IMR-90 (cell line): Measurements from ENCODE around the gene C1QL2. TPM values are rescaled to one million over a fixed set of nuclear protein-coding genes. Genes with fewer than 3 reads are reported as not detected.

ENCODE experiments used
- ATAC-seq: fragments of 200-7000 bp; cut with Tn5 transposase; 2 replicates; pipeline ENCODE4 v1.9.1; 2020; ENCODE audit warnings: low read depth, mild to moderate bottlenecking, moderate library complexity
- BruUV-seq: library from RNA; stranded (reverse); fragments of 400-500 nt; replicated peaks from 2 replicates; lab custom pipeline; 2021; lab: Mats Ljungman, UMichigan
- CTCF ChIA-PET: fragments of 300-600 bp; formaldehyde crosslinking; extraction: SDS; loops from one replicate; lab custom pipeline; 2021; ENCODE audit warnings: antibody characterized with exemption; lab: Yijun Ruan, JAX
- POLR2A ChIA-PET: fragments of 300-600 bp; sonication (Branson Sonifier 250); formaldehyde crosslinking; loops from one replicate; lab custom pipeline; 2022; ENCODE audit warnings: antibody characterized with exemption; ENCODE audit not compliant: unreplicated experiment; lab: Charles Lee
- DNase-seq: peaks from one replicate; pipeline ENCODE4 v3.0.0; 2013
- H2AFZ ChIP-seq: replicated peaks from 2 replicates; pipeline ENCODE3; 2013; ENCODE audit warnings: low read length, mild to moderate bottlenecking; ENCODE audit not compliant: poor library complexity
- H2AK5ac ChIP-seq: 2 replicates; pipeline ENCODE4 v1.6.1; 2013; ENCODE audit warnings: low read depth, low read length, inconsistent platforms
- H2AK9ac ChIP-seq: replicated peaks from 2 replicates; pipeline ENCODE3; 2013; ENCODE audit warnings: mild to moderate bottlenecking, low read depth, low read length, moderate library complexity; ENCODE audit not compliant: poor library complexity
- H2BK120ac ChIP-seq: 2 replicates; pipeline ENCODE4 v1.6.1; 2013; ENCODE audit warnings: low read depth, low read length, inconsistent platforms
- H2BK15ac ChIP-seq: 3 replicates; pipeline ENCODE4 v1.6.1; 2013; ENCODE audit warnings: low read depth, low read length, inconsistent platforms
- H2BK20ac ChIP-seq: 2 replicates; pipeline ENCODE4 v1.6.1; 2013; ENCODE audit warnings: low read depth, mild to moderate bottlenecking, inconsistent platforms, low read length, moderate library complexity
- H2BK5ac ChIP-seq: 2 replicates; pipeline ENCODE4 v1.6.1; 2013; ENCODE audit warnings: mild to moderate bottlenecking, low read depth, low read length, inconsistent platforms; ENCODE audit not compliant: poor library complexity, severe bottlenecking
- H3K14ac ChIP-seq: replicated peaks from 2 replicates; pipeline ENCODE4 v1.6.1; 2013; ENCODE audit warnings: low read depth, low read length, inconsistent platforms
- H3K18ac ChIP-seq: 2 replicates; pipeline ENCODE4 v1.6.1; 2013; ENCODE audit warnings: low read depth, low read length, control low read depth
- H3K23ac ChIP-seq: 2 replicates; pipeline ENCODE4 v1.6.1; 2013; ENCODE audit warnings: low read depth, low read length, inconsistent platforms
- H3K27ac ChIP-seq: 2 replicates; pipeline ENCODE4 v1.5.1; 2013; ENCODE audit warnings: mild to moderate bottlenecking, control low read depth, low read length; ENCODE audit not compliant: insufficient read depth
- H3K27me3 ChIP-seq: 2 replicates; pipeline ENCODE4 v1.6.1; 2013; ENCODE audit warnings: low read length; ENCODE audit not compliant: control insufficient read depth, insufficient read depth
- H3K36me3 ChIP-seq: 2 replicates; pipeline ENCODE4 v1.6.1; 2013; ENCODE audit warnings: low read length, mixed read lengths; ENCODE audit not compliant: control insufficient read depth, insufficient read depth
- H3K4ac ChIP-seq: 2 replicates; pipeline ENCODE4 v1.6.1; 2013; ENCODE audit warnings: low read depth, low read length, inconsistent platforms
- H3K4me1 ChIP-seq: 2 replicates; pipeline ENCODE4 v1.6.1; 2013; ENCODE audit warnings: low read length, mixed read lengths; ENCODE audit not compliant: control insufficient read depth, insufficient read depth
- H3K4me2 ChIP-seq: 2 replicates; pipeline ENCODE4 v1.6.1; 2013; ENCODE audit warnings: low read depth, mild to moderate bottlenecking, control low read depth, low read length, moderate library complexity
- H3K4me3 ChIP-seq: 2 replicates; pipeline ENCODE4 v1.5.1; 2013; ENCODE audit warnings: low read depth, mild to moderate bottlenecking, control low read depth, low read length, moderate library complexity; ENCODE audit not compliant: insufficient read depth
- H3K56ac ChIP-seq: 2 replicates; pipeline ENCODE4 v1.6.1; 2013; ENCODE audit warnings: low read length, inconsistent platforms; ENCODE audit not compliant: insufficient read depth; ENCODE audit errors: extremely low read depth
- H3K79me1 ChIP-seq, 2 experiments: 2 replicates each; pipeline ENCODE4 v1.6.1; 2013; ENCODE audit warnings: low read length in 2 of 2, inconsistent platforms in 1 of 2, low read depth in 1 of 2
- H3K9ac ChIP-seq: 2 replicates; pipeline ENCODE4 v1.6.1; 2013; ENCODE audit warnings: low read depth, low read length, control low read depth
- H3K9me1 ChIP-seq: 2 replicates; pipeline ENCODE4 v1.6.1; 2013; ENCODE audit warnings: low read length, inconsistent platforms; ENCODE audit not compliant: insufficient read depth
- H3K9me3 ChIP-seq: 2 replicates; pipeline ENCODE4 v1.6.1; 2013; ENCODE audit warnings: low read length; ENCODE audit not compliant: control insufficient read depth, insufficient read depth
- H4K20me1 ChIP-seq: 2 replicates; pipeline ENCODE4 v1.6.1; 2013; ENCODE audit warnings: low read length, inconsistent platforms; ENCODE audit not compliant: insufficient read depth
- H4K5ac ChIP-seq: 2 replicates; pipeline ENCODE4 v1.6.1; 2013; ENCODE audit warnings: mild to moderate bottlenecking, low read depth, low read length, control low read depth
- H4K8ac ChIP-seq, 2 experiments: 2 replicates each; pipeline ENCODE4 v1.6.1; 2013; ENCODE audit warnings: low read depth in 2 of 2, low read length in 2 of 2, control low read depth in 1 of 2, inconsistent platforms in 1 of 2
- H4K91ac ChIP-seq: 2 replicates; pipeline ENCODE4 v1.6.1; 2013; ENCODE audit warnings: low read depth, low read length, inconsistent platforms; ENCODE audit not compliant: insufficient read depth
- BHLHE40 ChIP-seq: fragments of 150-350 bp; IDR thresholded peaks from 2 replicates; pipeline ENCODE4 v1.6.1; 2016; ENCODE audit warnings: mild to moderate bottlenecking, low read depth, low read length
- CEBPB ChIP-seq: IDR thresholded peaks from 2 replicates; pipeline ENCODE4 v1.6.1; 2012; ENCODE audit warnings: low read depth, low read length, improper control_type of control experiment
- CHD1 ChIP-seq: IDR thresholded peaks from 2 replicates; pipeline ENCODE4 v1.6.1; 2012; ENCODE audit warnings: low read depth, low read length, improper control_type of control experiment
- ELK1 ChIP-seq: fragments of 150-350 bp; IDR thresholded peaks from 2 replicates; pipeline ENCODE4 v1.6.1; 2016; ENCODE audit warnings: low read depth, mild to moderate bottlenecking, low read length, moderate library complexity, borderline replicate concordance
- FOS ChIP-seq: fragments of 150-350 bp; IDR thresholded peaks from 2 replicates; pipeline ENCODE4 v1.6.1; 2016; ENCODE audit warnings: low read depth, low read length
- MAFK ChIP-seq: IDR thresholded peaks from 2 replicates; pipeline ENCODE4 v1.6.1; 2012; ENCODE audit warnings: low read depth, low read length, improper control_type of control experiment
- MAZ ChIP-seq: IDR thresholded peaks from 2 replicates; pipeline ENCODE4 v1.6.1; 2012; ENCODE audit warnings: low read depth, mild to moderate bottlenecking, low read length, improper control_type of control experiment, moderate library complexity, borderline replicate concordance
- MXI1 ChIP-seq: IDR thresholded peaks from 2 replicates; pipeline ENCODE4 v1.6.1; 2012; ENCODE audit warnings: low read depth, mild to moderate bottlenecking, low read length, moderate library complexity, borderline replicate concordance
- NFE2L2 ChIP-seq: fragments of 150-350 bp; IDR thresholded peaks from 2 replicates; pipeline ENCODE4 v1.6.1; 2016; ENCODE audit warnings: low read depth, mild to moderate bottlenecking, low read length
- POLR2A ChIP-seq: IDR thresholded peaks from 2 replicates; pipeline ENCODE4 v1.6.1; 2012; ENCODE audit warnings: mild to moderate bottlenecking, low read depth, low read length
- RAD21 ChIP-seq: IDR thresholded peaks from 2 replicates; pipeline ENCODE4 v1.6.1; 2012; ENCODE audit warnings: low read length, improper control_type of control experiment
- RCOR1 ChIP-seq: IDR thresholded peaks from 2 replicates; pipeline ENCODE4 v1.6.1; 2012; ENCODE audit warnings: mild to moderate bottlenecking, low read length, improper control_type of control experiment; ENCODE audit not compliant: insufficient replicate concordance
- RFX5 ChIP-seq: IDR thresholded peaks from 2 replicates; pipeline ENCODE4 v1.8.0; 2012; ENCODE audit warnings: low read depth, mild to moderate bottlenecking, low read length, moderate library complexity
- SMC3 ChIP-seq: fragments of 150-350 bp; IDR thresholded peaks from 2 replicates; pipeline ENCODE4 v1.6.1; 2016; ENCODE audit warnings: low read depth, mild to moderate bottlenecking, antibody characterized with exemption, low read length, moderate library complexity
- USF2 ChIP-seq: fragments of 150-350 bp; IDR thresholded peaks from 2 replicates; pipeline ENCODE4 v1.6.1; 2017; ENCODE audit warnings: mild to moderate bottlenecking, antibody characterized with exemption, low read length, low read depth
- WGBS, 2 experiments: methylation state at CpG; one replicate each; pipeline versions ENCODE4 v1.1.5 to v1.1.7; 2013; ENCODE audit warnings: missing lambda C conversion rate in 2 of 2; ENCODE audit not compliant: insufficient read length in 1 of 2; ENCODE audit errors: extremely low coverage in 2 of 2; 5-methylcytosine and 5-hydroxymethylcytosine counted together
- dilution Hi-C: fragments of 300-500 bp; cut with HindIII; formaldehyde crosslinking; loops from one replicate; pipeline ENCODE4 v1.14.3; 2018; ENCODE audit warnings: low sequenced_read_pairs; ENCODE audit not compliant: unreplicated experiment
- in situ Hi-C: fragments of 300-500 bp; cut with MboI; formaldehyde crosslinking; loops from 3 replicates; pipeline ENCODE4 v1.14.3; 2019; ENCODE audit warnings: low sequenced_read_pairs, inconsistent platforms, mixed read lengths
- intact Hi-C: fragments of 100-400 bp; cut with micrococcal nuclease; formaldehyde crosslinking; loops from 2 replicates; pipeline ENCODE4 v1.10.0; 2022
- polyA plus RNA-seq, 3 experiments: library from polyadenylated mRNA; depleted of rRNA; stranded (reverse); fragments of >200 nt; gene quantifications; 2 replicates each; pipeline ENCODE4 v1.2.3, GENCODE V29; 2012; ENCODE audit warnings: low replicate concordance in 1 of 3
- total RNA-seq: library from RNA; depleted of rRNA; stranded (reverse); fragments of >200 nt; gene quantifications from 2 replicates; pipeline ENCODE4 v1.2.3, GENCODE V29; 2012
- TF ChIP-seq, protein P1 (sequence below): conservative IDR thresholded peaks from 2 replicates; pipeline ENCODE4 v1.5.1; 2012; ENCODE audit warnings: mild to moderate bottlenecking, low read depth, low read length, improper control_type of control experiment

Gene C1QL2
- total and polyA plus RNA-seq, 2 of the 4 experiments (the other 2 are of a cell fraction): not detected

- no peak overlapping the region for H3K4me2 ChIP-seq
- POLR2A ChIA-PET: no interaction called here
- H4K8ac ChIP-seq: no peak overlapping the region
- no peak overlapping the region for H2AFZ ChIP-seq
- no peaks in the 10 kb centered on the region; the same call in 1 of the 2 replicates for H3K9me3 ChIP-seq
- CTCF ChIA-PET: no interaction called here
- WGBS, 2 experiments: no CpG with 5 or more reads among the region's 3 CpGs
- in situ Hi-C loops: no loop called here
- no peaks in the 10 kb centered on the region for H4K20me1 ChIP-seq
- no peaks in the 10 kb centered on the region for H3K4me1 ChIP-seq
- no peak for DNase-seq
- no peak overlapping the region for H3K56ac ChIP-seq
- no peak for ATAC-seq
- H3K14ac ChIP-seq: no peak overlapping the region
- no peak overlapping the region for H3K27ac ChIP-seq
- no peak overlapping the region for H2AK5ac ChIP-seq
- no peak overlapping the region for H2BK20ac ChIP-seq
- intact Hi-C loops: loop anchor here (5.0 kb wide), 1 partner anchor 54 kb away; no protein-coding TSS in a partner anchor
- dilution Hi-C loops: no loop called here
- no peak overlapping the region for H2BK15ac ChIP-seq
- no peaks in the 10 kb centered on the region for H3K9me1 ChIP-seq
- H3K4ac ChIP-seq: no peak overlapping the region
- BruUV-seq: no TSS peak
- no peak overlapping the region for H3K23ac ChIP-seq
- H2BK120ac ChIP-seq: no peak overlapping the region
- no peak overlapping the region for H2BK5ac ChIP-seq
- no peak for TF ChIP-seq RAD21
- no peak for TF ChIP-seq ELK1
- TF ChIP-seq MAZ: no peak
- TF ChIP-seq MAFK: no peak
- TF ChIP-seq POLR2A: no peak
- TF ChIP-seq RCOR1: no peak
- no peak for TF ChIP-seq MXI1
- TF ChIP-seq, protein P1, sequence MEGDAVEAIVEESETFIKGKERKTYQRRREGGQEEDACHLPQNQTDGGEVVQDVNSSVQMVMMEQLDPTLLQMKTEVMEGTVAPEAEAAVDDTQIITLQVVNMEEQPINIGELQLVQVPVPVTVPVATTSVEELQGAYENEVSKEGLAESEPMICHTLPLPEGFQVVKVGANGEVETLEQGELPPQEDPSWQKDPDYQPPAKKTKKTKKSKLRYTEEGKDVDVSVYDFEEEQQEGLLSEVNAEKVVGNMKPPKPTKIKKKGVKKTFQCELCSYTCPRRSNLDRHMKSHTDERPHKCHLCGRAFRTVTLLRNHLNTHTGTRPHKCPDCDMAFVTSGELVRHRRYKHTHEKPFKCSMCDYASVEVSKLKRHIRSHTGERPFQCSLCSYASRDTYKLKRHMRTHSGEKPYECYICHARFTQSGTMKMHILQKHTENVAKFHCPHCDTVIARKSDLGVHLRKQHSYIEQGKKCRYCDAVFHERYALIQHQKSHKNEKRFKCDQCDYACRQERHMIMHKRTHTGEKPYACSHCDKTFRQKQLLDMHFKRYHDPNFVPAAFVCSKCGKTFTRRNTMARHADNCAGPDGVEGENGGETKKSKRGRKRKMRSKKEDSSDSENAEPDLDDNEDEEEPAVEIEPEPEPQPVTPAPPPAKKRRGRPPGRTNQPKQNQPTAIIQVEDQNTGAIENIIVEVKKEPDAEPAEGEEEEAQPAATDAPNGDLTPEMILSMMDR: no peak
- TF ChIP-seq SMC3: no peak
- TF ChIP-seq CHD1: no peak
- TF ChIP-seq FOS: no peak
- no peak for TF ChIP-seq BHLHE40
- TF ChIP-seq NFE2L2: no peak
- TF ChIP-seq CEBPB: no peak
- no peak for TF ChIP-seq USF2
- TF ChIP-seq RFX5: no peak
- no peak overlapping the region for H4K91ac ChIP-seq
- H3K79me1 ChIP-seq: no peaks in the 10 kb centered on the region
- no peak overlapping the region for H2AK9ac ChIP-seq
- H3K18ac ChIP-seq: no peak overlapping the region
- no peak overlapping the region for H3K4me3 ChIP-seq
- H4K5ac ChIP-seq: no peak overlapping the region
- no peak overlapping the region for H3K9ac ChIP-seq
- H3K36me3 ChIP-seq: no peaks in the 10 kb centered on the region
- no peaks in the 10 kb centered on the region; the same call in 1 of the 2 replicates for H3K27me3 ChIP-seq
Measured at GRCh38 chr2:119108186-119108585, 50.4 kb downstream of the C1QL2 start.
